NCI-H1694 (cell line): ENCODE measurements around the gene ZNF746.

Source experiments
- DNase-seq: peaks from one replicate; lab custom pipeline; 2025; lab: John Stamatoyannopoulos, UW

ZNF746 gene

GRCh38 chr7:149427893-149428292 lies 69.7 kb downstream of the ZNF746 start:
- no peak for DNase-seq

- no peak for DNase-seq
Measured at GRCh38 chr7:149427096-149427680, 70.4 kb downstream of the ZNF746 start.

GRCh38 chr7:149423449-149424110 lies 74.0 kb downstream of the ZNF746 start:
- DNase-seq: no peak

GRCh38 chr7:149422914-149423301 lies 74.7 kb downstream of the ZNF746 start:
- no peak for DNase-seq
